ENCODE results near the gene RIT2.

RIT2 gene

GRCh38 chr18:43155842-43156241 lies 40.4 kb upstream of the RIT2 start:
- Histone ChIP-seq H3K9ac (ENCODE audit: low read length) (no peak overlapping the region), H2AFZ (ENCODE audit: low read length) (no peak overlapping the region), H3K4me3 (ENCODE audit: low read length) (no peak overlapping the region), H3K27ac (ENCODE audit: low read length) (no peak overlapping the region), H3K4me2 (ENCODE audit: low read depth, low read length) (no peak overlapping the region), H3F3A (ENCODE audit: insufficient read depth, low read length) (no peaks in the 10 kb centered on the region), H3K9me2 (replicated peaks; ENCODE audit: insufficient read depth, low read length) (no peaks in the 10 kb centered on the region), H3K9me3 (replicated peaks; ENCODE audit: insufficient read depth, low read length) (no peaks in the 10 kb centered on the region), H3K36me3 (replicated peaks; ENCODE audit: insufficient read depth, low read length) (no peaks in the 10 kb centered on the region), H4K20me1 (ENCODE audit: insufficient read depth, low read length) (no peaks in the 10 kb centered on the region), H3K79me2 (ENCODE audit: low read length) (no peaks in the 10 kb centered on the region), H3K4me1 (ENCODE audit: low read length) (no peaks in the 10 kb centered on the region), H3K27me3 (replicated peaks; ENCODE audit: insufficient read depth, low read length) (no peaks in the 10 kb centered on the region)
- TF ChIP-seq, protein P1, sequence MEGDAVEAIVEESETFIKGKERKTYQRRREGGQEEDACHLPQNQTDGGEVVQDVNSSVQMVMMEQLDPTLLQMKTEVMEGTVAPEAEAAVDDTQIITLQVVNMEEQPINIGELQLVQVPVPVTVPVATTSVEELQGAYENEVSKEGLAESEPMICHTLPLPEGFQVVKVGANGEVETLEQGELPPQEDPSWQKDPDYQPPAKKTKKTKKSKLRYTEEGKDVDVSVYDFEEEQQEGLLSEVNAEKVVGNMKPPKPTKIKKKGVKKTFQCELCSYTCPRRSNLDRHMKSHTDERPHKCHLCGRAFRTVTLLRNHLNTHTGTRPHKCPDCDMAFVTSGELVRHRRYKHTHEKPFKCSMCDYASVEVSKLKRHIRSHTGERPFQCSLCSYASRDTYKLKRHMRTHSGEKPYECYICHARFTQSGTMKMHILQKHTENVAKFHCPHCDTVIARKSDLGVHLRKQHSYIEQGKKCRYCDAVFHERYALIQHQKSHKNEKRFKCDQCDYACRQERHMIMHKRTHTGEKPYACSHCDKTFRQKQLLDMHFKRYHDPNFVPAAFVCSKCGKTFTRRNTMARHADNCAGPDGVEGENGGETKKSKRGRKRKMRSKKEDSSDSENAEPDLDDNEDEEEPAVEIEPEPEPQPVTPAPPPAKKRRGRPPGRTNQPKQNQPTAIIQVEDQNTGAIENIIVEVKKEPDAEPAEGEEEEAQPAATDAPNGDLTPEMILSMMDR (IDR thresholded peaks at IDR 0.05; ENCODE audit: low read length), result no peak
- TF ChIP-seq EZH2phosphoT487 (IDR thresholded peaks at IDR 0.05; ENCODE audit: low read length) (no peak), EZH2 (optimal IDR thresholded peaks at IDR 0.05; ENCODE audit: low read depth, low read length) (no peak)
- no peak for DNase-seq

DNA sequence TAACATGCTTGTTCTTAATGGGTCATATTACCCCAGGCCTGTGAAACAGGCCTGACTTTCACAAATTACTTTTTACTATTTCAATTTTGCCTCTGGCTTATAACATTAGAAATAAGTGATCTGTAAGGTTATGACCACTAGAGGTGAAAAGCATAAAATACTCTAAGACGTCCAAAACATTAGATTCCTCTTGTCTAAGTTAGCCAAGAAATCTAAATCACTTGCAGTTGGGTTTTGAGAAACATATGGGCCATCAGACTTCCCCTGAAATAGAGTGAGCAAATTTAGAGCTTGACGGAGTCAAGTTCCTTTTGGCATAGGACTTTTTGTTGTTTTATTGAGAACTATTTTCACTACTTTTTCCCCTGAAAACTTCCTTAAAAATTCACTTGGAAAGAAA lies 32.7 kb upstream of the RIT2 start:
- Histone ChIP-seq H3K27ac (ENCODE audit: low read length) (no peak overlapping the region), H3K79me2 (ENCODE audit: low read length) (no peaks in the 10 kb centered on the region), H3K9ac (ENCODE audit: low read length) (no peak overlapping the region), H3K27me3 (replicated peaks; ENCODE audit: insufficient read depth, low read length) (no peaks in the 10 kb centered on the region), H3K4me1 (ENCODE audit: low read length) (no peaks in the 10 kb centered on the region), H3K4me3 (ENCODE audit: low read length) (no peak overlapping the region), H3K4me2 (ENCODE audit: low read depth, low read length) (no peak overlapping the region), H3K36me3 (replicated peaks; ENCODE audit: insufficient read depth, low read length) (no peaks in the 10 kb centered on the region), H3F3A (ENCODE audit: insufficient read depth, low read length) (no peaks in the 10 kb centered on the region), H4K20me1 (ENCODE audit: insufficient read depth, low read length) (no peaks in the 10 kb centered on the region), H3K9me2 (replicated peaks; ENCODE audit: insufficient read depth, low read length) (no peaks in the 10 kb centered on the region), H3K9me3 (replicated peaks; ENCODE audit: insufficient read depth, low read length) (no peaks in the 10 kb centered on the region), H2AFZ (ENCODE audit: low read length) (no peak overlapping the region)
- no peak for DNase-seq
- no peak for TF ChIP-seq EZH2phosphoT487 (IDR thresholded peaks at IDR 0.05; ENCODE audit: low read length)
- no peak for TF ChIP-seq EZH2 (optimal IDR thresholded peaks at IDR 0.05; ENCODE audit: low read depth, low read length)
- TF ChIP-seq, protein P1 (IDR thresholded peaks at IDR 0.05; ENCODE audit: low read length), result no peak

- no peak overlapping the region for H2AFZ ChIP-seq (ENCODE audit: low read length)
- no peaks in the 10 kb centered on the region for H3K36me3 ChIP-seq (replicated peaks; ENCODE audit: insufficient read depth, low read length)
- H3F3A ChIP-seq (ENCODE audit: insufficient read depth, low read length), result no peaks in the 10 kb centered on the region
- no peaks in the 10 kb centered on the region for H3K4me1 ChIP-seq (ENCODE audit: low read length)
- no peaks in the 10 kb centered on the region for H3K9me2 ChIP-seq (replicated peaks; ENCODE audit: insufficient read depth, low read length)
- H3K9ac ChIP-seq (ENCODE audit: low read length), result no peak overlapping the region
- DNase-seq, result no peak
- TF ChIP-seq, protein P1 (IDR thresholded peaks at IDR 0.05; ENCODE audit: low read length), result no peak
- no peak for TF ChIP-seq EZH2phosphoT487 (IDR thresholded peaks at IDR 0.05; ENCODE audit: low read length)
- no peak for TF ChIP-seq EZH2 (optimal IDR thresholded peaks at IDR 0.05; ENCODE audit: low read depth, low read length)
- H4K20me1 ChIP-seq (ENCODE audit: insufficient read depth, low read length), result no peaks in the 10 kb centered on the region
- no peak overlapping the region for H3K27ac ChIP-seq (ENCODE audit: low read length)
- no peaks in the 10 kb centered on the region for H3K79me2 ChIP-seq (ENCODE audit: low read length)
- no peak overlapping the region for H3K4me2 ChIP-seq (ENCODE audit: low read depth, low read length)
- H3K27me3 ChIP-seq (replicated peaks; ENCODE audit: insufficient read depth, low read length), result no peaks in the 10 kb centered on the region
- H3K4me3 ChIP-seq (ENCODE audit: low read length), result no peak overlapping the region
- no peaks in the 10 kb centered on the region for H3K9me3 ChIP-seq (replicated peaks; ENCODE audit: insufficient read depth, low read length)
These were observed 25.7 kb upstream of the RIT2 start for GRCh38 chr18:43141208-43141607.
